Measurements from ENCODE around the gene ACTG1. TPM values are rescaled to one million over a fixed set of nuclear protein-coding genes. Genes with fewer than 3 reads are reported as not detected.

ACTG1 gene
- total RNA-seq, 4 donors from 2014 or later, result 1,023 to 5,472 (median 2,159) TPM

DNA sequence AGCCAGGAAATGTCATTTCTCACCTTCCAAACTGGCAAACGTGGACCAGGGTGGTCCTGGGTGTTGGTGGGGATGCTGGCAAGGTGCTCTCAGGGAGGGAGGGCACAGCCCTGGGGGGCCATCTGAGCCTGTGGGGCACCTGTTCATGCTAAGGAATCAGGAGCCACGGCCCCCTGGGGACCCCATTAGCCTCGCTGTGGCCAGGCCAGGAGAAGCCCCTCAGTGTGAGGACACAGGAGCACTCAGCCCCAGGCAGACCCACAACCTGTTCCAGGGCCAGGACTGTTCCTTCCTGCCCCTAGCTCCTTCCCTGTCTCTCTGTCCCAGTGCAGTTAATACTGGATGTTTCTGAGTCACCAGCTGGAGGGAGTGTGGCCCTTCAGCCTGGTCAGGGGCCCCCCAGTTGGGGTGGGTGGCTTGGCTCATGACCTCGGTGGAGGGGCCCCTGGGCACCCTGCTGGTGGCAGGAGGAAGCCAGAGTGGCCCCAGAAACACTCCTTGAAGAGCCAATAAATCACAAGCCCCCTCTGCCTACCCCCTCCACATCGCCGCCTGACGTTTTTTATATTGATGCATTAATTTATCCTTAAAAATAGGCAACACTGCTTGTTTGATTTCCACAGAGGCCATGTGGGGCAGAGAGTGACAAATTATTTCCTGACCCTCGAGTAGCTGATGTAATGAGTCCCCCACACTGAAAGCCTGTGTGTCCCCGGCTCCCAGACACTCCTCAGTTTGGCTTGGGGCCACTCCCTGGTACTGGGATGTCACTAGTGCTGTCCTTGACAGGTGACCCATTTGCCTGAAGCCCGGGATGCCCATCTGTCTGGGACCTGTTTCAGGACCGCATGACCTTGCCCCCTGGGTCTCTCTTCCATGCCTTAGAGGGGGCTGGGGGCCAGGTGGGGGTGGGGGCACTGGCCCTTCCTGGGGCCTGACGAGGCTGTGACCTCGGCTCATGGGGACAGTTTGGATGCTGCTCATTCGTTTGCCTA, 22.3 kb downstream of the ACTG1 start:
- H3K9me3 ChIP-seq, result no peaks in the 10 kb centered on the region
- no peak for TF ChIP-seq POLR2A (IDR thresholded peaks at IDR 0.05)
- TF ChIP-seq, protein P1, sequence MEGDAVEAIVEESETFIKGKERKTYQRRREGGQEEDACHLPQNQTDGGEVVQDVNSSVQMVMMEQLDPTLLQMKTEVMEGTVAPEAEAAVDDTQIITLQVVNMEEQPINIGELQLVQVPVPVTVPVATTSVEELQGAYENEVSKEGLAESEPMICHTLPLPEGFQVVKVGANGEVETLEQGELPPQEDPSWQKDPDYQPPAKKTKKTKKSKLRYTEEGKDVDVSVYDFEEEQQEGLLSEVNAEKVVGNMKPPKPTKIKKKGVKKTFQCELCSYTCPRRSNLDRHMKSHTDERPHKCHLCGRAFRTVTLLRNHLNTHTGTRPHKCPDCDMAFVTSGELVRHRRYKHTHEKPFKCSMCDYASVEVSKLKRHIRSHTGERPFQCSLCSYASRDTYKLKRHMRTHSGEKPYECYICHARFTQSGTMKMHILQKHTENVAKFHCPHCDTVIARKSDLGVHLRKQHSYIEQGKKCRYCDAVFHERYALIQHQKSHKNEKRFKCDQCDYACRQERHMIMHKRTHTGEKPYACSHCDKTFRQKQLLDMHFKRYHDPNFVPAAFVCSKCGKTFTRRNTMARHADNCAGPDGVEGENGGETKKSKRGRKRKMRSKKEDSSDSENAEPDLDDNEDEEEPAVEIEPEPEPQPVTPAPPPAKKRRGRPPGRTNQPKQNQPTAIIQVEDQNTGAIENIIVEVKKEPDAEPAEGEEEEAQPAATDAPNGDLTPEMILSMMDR (IDR thresholded peaks at IDR 0.05), result no peak
- H3K36me3 ChIP-seq, result no peaks in the 10 kb centered on the region
- intact Hi-C loops (cut with DNase I; ENCODE audit: low total_unique reads), result loop anchor here (5.0 kb wide), 1 partner anchor 93 kb away; the partner anchor contains the start of gene BAHCC1
- no peaks in the 10 kb centered on the region for H3K27me3 ChIP-seq
- peaks cover 0 to 16% of the 10 kb centered on the region in 2 donors for H3K4me1 ChIP-seq
- no peak overlapping the region for H3K27ac ChIP-seq
- H3K4me3 ChIP-seq, result no peak overlapping the region
- DNase-seq, result no peak

DNA sequence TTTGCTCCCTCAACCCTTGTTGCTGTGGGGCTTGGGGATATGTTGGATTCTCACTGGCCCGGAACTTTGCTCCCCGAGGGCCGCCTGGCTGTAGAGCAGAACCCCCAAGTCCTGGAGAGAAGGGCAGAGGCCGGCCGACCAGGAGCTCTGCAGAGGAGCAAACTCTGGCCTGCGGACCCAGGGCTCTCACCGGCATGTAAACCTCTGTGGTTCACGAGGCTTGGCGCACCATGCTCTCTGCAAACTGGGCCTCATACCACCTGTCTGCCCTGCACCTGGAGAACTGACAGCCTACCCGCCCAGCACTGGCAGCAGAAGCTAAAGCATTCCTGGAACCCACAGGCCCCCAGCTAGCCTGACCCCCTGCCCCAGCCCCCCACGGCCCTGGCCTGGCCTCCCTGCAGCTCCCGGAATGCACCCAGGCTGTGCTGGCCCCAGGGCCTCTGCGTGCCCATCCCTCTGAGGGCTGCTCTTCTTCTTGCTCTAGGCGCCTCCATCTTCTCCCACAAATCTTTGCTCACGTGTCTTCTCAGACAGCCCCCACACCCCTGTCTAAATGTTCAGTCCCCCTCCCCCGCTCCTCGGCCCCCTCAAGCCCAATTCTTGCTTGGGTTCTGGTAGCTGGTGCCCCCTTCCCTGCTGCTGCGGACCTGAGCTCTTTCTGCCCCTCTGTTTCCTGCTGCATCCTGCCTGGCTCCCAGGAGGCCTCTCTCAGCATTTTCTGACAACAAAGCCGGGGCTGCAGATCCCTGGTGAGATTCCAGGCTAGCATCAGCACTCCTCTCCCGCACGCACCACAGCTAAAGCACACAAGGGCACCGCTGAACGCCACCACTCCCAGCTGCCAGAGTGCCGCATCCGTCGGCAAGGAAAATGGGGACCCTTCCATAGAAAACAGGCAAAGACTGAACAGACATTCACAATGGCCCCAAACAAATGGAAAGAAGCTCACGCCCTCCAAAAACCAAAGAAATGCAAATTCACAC, 23.3 kb downstream of the ACTG1 start:
- Histone ChIP-seq H3K36me3 (no peaks in the 10 kb centered on the region), H3K9me3 (no peaks in the 10 kb centered on the region), H3K4me3 (no peak overlapping the region), H3K27ac (no peak overlapping the region), H3K4me1 (peaks cover 0 to 16% of the 10 kb centered on the region in 2 donors), H3K27me3 (no peaks in the 10 kb centered on the region)
- no peak for DNase-seq
- TF ChIP-seq, protein P1 (IDR thresholded peaks at IDR 0.05), result no peak
- no peak for TF ChIP-seq POLR2A (IDR thresholded peaks at IDR 0.05)
- intact Hi-C loops (cut with DNase I; ENCODE audit: low total_unique reads), result loop anchor here (5.0 kb wide), 1 partner anchor 92 kb away; the partner anchor contains the start of gene BAHCC1

DNA sequence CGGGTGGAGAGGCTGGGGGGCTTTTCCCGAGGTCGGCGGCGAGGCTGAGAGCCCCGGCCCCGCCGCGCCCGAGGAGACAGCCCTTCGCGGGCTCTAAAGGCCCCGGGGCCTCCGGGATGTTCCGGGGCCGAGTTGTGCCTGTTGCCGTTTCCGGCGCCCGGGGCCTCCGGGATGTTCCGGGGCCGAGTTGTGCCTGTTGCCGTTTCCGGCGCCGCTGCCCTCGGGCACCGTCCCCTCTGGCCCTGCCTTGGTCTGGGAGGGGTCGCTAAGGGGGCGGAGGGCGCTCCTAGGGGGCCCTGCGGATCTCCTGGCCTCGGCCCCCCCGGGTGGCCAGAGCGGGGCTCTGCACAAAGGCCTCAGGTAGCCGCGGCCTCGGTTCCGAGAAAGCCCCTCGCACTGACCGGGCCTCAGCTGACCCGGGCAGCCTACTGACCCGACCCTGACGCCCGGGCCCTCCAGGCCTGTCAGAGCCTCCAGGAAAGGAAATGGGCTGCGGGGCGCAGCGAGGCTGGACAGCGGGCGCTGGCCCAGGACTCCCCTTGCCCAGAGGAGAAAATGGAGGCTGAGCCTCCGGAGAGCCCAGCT, 24.2 kb downstream of the ACTG1 start:
- Histone ChIP-seq H3K9me3 (no peaks in the 10 kb centered on the region), H3K27me3 (no peaks in the 10 kb centered on the region), H3K4me3 (peak overlapping the region; percentile 41 to 54), H3K27ac (peak overlapping the region; percentile 65 to 76), H3K36me3 (no peaks in the 10 kb centered on the region), H3K4me1 (peaks cover 0 to 20% of the 10 kb centered on the region in 2 donors)
- no peak for DNase-seq
- intact Hi-C loops (cut with DNase I; ENCODE audit: low total_unique reads), result loop anchor here (5.0 kb wide), 1 partner anchor 91 kb away; the partner anchor contains the start of gene BAHCC1
- no peak for TF ChIP-seq POLR2A (IDR thresholded peaks at IDR 0.05)
- TF ChIP-seq, protein P1 (IDR thresholded peaks at IDR 0.05), result no peak

DNA sequence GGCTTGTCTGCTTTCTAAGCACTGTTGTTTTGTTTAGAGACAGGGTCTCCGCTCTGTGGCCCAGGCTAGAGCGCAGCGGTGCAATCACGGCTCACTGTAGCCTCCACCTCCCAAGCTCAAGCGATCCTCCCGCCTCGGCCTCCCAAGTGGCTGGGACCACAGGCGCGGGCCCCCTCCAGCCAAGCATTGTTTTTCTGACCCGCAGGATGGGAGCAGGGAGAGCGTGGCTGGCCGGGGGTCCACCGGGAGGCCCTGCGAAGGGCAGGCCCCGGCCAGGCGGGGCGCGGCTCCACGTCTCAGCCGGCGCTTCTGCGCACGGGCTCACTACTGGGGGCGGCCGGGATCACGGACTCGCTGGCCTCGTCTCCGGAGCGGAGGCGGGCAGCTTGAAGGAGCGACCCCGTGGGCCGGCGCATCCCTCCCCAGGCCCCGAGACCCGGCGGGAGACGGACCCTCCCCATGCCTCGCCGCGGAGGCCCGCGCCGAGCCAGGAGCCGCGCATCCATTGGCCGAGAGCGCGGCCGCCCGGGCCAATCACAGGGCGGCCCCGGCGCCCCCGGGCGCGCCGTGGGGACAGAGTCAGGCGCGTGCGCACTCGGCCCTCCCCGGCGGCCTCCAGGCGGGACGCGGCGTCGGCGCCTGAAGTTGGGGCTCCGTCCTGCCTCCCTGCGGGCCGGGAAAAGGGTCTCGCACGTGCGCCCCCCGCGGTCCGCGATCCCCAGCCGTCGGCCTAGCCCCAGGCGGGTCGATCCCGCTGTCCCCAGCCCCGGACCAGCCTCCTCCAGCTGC, 24.9 kb downstream of the ACTG1 start:
- Histone ChIP-seq H3K27me3 (no peaks in the 10 kb centered on the region), H3K4me1 (peaks cover 0 to 20% of the 10 kb centered on the region in 2 donors)
- intact Hi-C loops (cut with DNase I; ENCODE audit: low total_unique reads), result loop anchor here (5.0 kb wide), 1 partner anchor 90 kb away; the partner anchor contains the start of gene BAHCC1

More for the DNA sequence above, 24.9 kb downstream of the ACTG1 start:
- peak; percentile 67 to 82 for DNase-seq
- no peaks in the 10 kb centered on the region for H3K9me3 ChIP-seq
- TF ChIP-seq, protein P1 (IDR thresholded peaks at IDR 0.05), result peak in 1 of 4 experiments; percentile 13
- peak; percentile 28 to 79 for TF ChIP-seq POLR2A (IDR thresholded peaks at IDR 0.05)
- H3K36me3 ChIP-seq, result no peaks in the 10 kb centered on the region
- H3K4me3 ChIP-seq, result peak overlapping the region; percentile 41 to 54
- peak overlapping the region; percentile 65 to 76 for H3K27ac ChIP-seq

All from uterus (tissue), 4 donors.